K562 (cell line): ENCODE measurements around the gene MMP28. TPM values are rescaled to one million over a fixed set of nuclear protein-coding genes. Genes with fewer than 3 reads are reported as not detected.

ENCODE experiments used
- ATAC-seq: fragments of 200-7000 bp; cut with Tn5 transposase; 3 replicates; pipeline ENCODE4 v1.9.1; 2020; ENCODE audit warnings: moderate library complexity
- BruUV-seq: library from RNA; stranded (reverse); fragments of 400-500 nt; replicated peaks from 2 replicates; lab custom pipeline; 2021; lab: Mats Ljungman, UMichigan
- CTCF ChIA-PET: fragments of 300-600 bp; formaldehyde crosslinking; extraction: SDS; loops from one replicate; lab custom pipeline; 2021; ENCODE audit warnings: low intra/inter-chr PET ratio; lab: Yijun Ruan, JAX
- POLR2A ChIA-PET: fragments of 300-600, 350-650 bp; sonication (Branson Sonifier 250); formaldehyde crosslinking; extraction: SDS; loops from one replicate; lab custom pipeline; 2021; ENCODE audit warnings: antibody characterized with exemption, inconsistent platforms; lab: Yijun Ruan, JAX
- DNase-seq, 4 experiments: peaks; one replicate each; pipeline versions ENCODE4 v3.0.0 to v3.0.0-alpha.2; 2011 to 2018; ENCODE audit warnings: low spot score in 3 of 4, mixed read lengths in 3 of 4; ENCODE audit errors: extremely low read depth in 1 of 4
- FAIRE-seq: peaks from 2 replicates; lab custom pipeline; 2011; peaks lifted over from hg19 to GRCh38; lab: Jason Lieb, UNC
- H2AFZ ChIP-seq: 2 replicates; pipeline ENCODE4 v1.6.0; 2011; ENCODE audit warnings: low read depth, low read length, control low read depth, inconsistent platforms
- H3K27ac ChIP-seq: fragments of 200-600 bp; 3 replicates; pipeline ENCODE4 v1.8.0; 2011; ENCODE audit warnings: low read depth, mild to moderate bottlenecking, control low read depth, inconsistent platforms, low read length, moderate library complexity, mixed read lengths; ENCODE audit errors: extremely low read depth
- H3K27me3 ChIP-seq, 2 experiments: fragments of 300-600 bp in 1 of 2; 2 replicates in 1 of 2; 3 replicates in 1 of 2; pipeline versions ENCODE4 v1.6.0 to v1.8.0; 2011; ENCODE audit warnings: inconsistent platforms in 2 of 2, low read length in 2 of 2, mild to moderate bottlenecking in 1 of 2, mixed read lengths in 1 of 2, moderate library complexity in 1 of 2; ENCODE audit not compliant: control insufficient read depth in 2 of 2, insufficient read depth in 2 of 2
- H3K36me3 ChIP-seq: fragments of 300-600 bp; 3 replicates; pipeline ENCODE4 v1.8.0; 2011; ENCODE audit warnings: mild to moderate bottlenecking, low read length, inconsistent platforms; ENCODE audit not compliant: control insufficient read depth, insufficient read depth
- H3K4me1 ChIP-seq, 2 experiments: fragments of 200-600 bp in 1 of 2; replicated peaks in 1 of 2; 2 replicates in 1 of 2; 3 replicates in 1 of 2; pipeline versions ENCODE4 v1.5.1 to v1.8.0; 2011; ENCODE audit warnings: inconsistent platforms in 2 of 2, low read length in 2 of 2, mild to moderate bottlenecking in 1 of 2, mixed read lengths in 1 of 2, moderate library complexity in 1 of 2; ENCODE audit not compliant: control insufficient read depth in 2 of 2, insufficient read depth in 2 of 2
- H3K4me2 ChIP-seq: 2 replicates; pipeline ENCODE4 v1.6.1; 2011; ENCODE audit warnings: low read length, control low read depth, inconsistent platforms, mixed read lengths; ENCODE audit not compliant: insufficient read depth
- H3K4me3 ChIP-seq: fragments of 200-600 bp; sonication (generic), shearing (Covaris generic); 2 replicates; pipeline ENCODE4 v1.5.1; 2016; ENCODE audit warnings: control low read depth, inconsistent platforms
- H3K79me2 ChIP-seq: fragments of 200-600 bp; 3 replicates; pipeline ENCODE4 v1.8.0; 2011; ENCODE audit warnings: low read length, inconsistent platforms; ENCODE audit not compliant: control insufficient read depth, insufficient read depth
- H3K9ac ChIP-seq, 2 experiments: 2 replicates each; pipeline versions ENCODE4 v1.6.0 to v1.6.1; 2011; ENCODE audit warnings: low read depth in 2 of 2, low read length in 2 of 2, control low read depth in 1 of 2, inconsistent platforms in 1 of 2, mild to moderate bottlenecking in 1 of 2, mixed read lengths in 1 of 2; ENCODE audit not compliant: insufficient read depth in 1 of 2
- H3K9me1 ChIP-seq: one replicate; pipeline ENCODE4 v1.6.0; 2011; ENCODE audit warnings: inconsistent platforms, mild to moderate bottlenecking, low read length, moderate library complexity; ENCODE audit not compliant: control insufficient read depth, insufficient read depth
- H3K9me3 ChIP-seq: replicated peaks from 2 replicates; pipeline ENCODE4 v1.5.1; 2011; ENCODE audit warnings: low read depth, low read length, inconsistent platforms; ENCODE audit not compliant: control insufficient read depth, insufficient read depth
- H4K20me1 ChIP-seq: replicated peaks from 2 replicates; pipeline ENCODE4 v1.6.1; 2011; ENCODE audit warnings: low read length, inconsistent platforms, mixed read lengths; ENCODE audit not compliant: control insufficient read depth, insufficient read depth
- ARID1B ChIP-seq: fragments of 450-650 bp; IDR thresholded peaks from 2 replicates; pipeline ENCODE4 v1.6.1; 2016; ENCODE audit warnings: antibody characterized with exemption, mild to moderate bottlenecking, inconsistent platforms
- GATAD2A ChIP-seq: fragments of 450-650 bp; IDR thresholded peaks from 2 replicates; pipeline ENCODE4 v1.6.1; 2017
- NRF1 ChIP-seq, 2 experiments: fragments of 450-650 bp; IDR thresholded peaks in 1 of 2; conservative IDR thresholded peaks in 1 of 2; 2 replicates each; pipeline ENCODE4 v1.6.1; 2014; ENCODE audit warnings: mild to moderate bottlenecking in 2 of 2
- POLR2H ChIP-seq: IDR thresholded peaks from 2 replicates; pipeline ENCODE4 v1.6.1; 2016; ENCODE audit warnings: missing genetic modification characterization, low read depth, mild to moderate bottlenecking, control low read depth, missing compliant biosample characterization, moderate library complexity
- PTRF ChIP-seq: fragments of 450-650 bp; IDR thresholded peaks from 2 replicates; pipeline ENCODE4 v1.6.1; 2016; ENCODE audit warnings: mild to moderate bottlenecking, missing genetic modification characterization, missing compliant biosample characterization
- RBBP5 ChIP-seq: fragments of 200-600 bp; sonication (generic); IDR thresholded peaks from 2 replicates; pipeline ENCODE4 v1.6.1; 2012; ENCODE audit warnings: borderline replicate concordance, mild to moderate bottlenecking, low read length, control low read depth, inconsistent platforms; ENCODE audit not compliant: insufficient read depth, poor library complexity, severe bottlenecking
- RBM15 ChIP-seq: fragments of 200-400 bp; formaldehyde crosslinking; IDR thresholded peaks from 2 replicates; pipeline ENCODE4 v1.6.1; 2018; ENCODE audit warnings: mild to moderate bottlenecking, low read length, moderate library complexity; ENCODE audit not compliant: insufficient read depth
- RBM25 ChIP-seq: fragments of 200-400 bp; formaldehyde crosslinking; IDR thresholded peaks from 2 replicates; pipeline ENCODE4 v1.6.1; 2018; ENCODE audit warnings: low read length, low read depth, moderate library complexity; ENCODE audit not compliant: severe bottlenecking
- ZBTB7A ChIP-seq: IDR thresholded peaks from 2 replicates; pipeline ENCODE4 v1.6.1; 2011; ENCODE audit warnings: low read depth, mild to moderate bottlenecking, low read length, moderate library complexity, borderline replicate concordance; ENCODE audit not compliant: control insufficient read depth
- ZFPM2 ChIP-seq: fragments of 250-450 bp; sonication (Bioruptor Pico); IDR thresholded peaks from 2 replicates; pipeline ENCODE4 v1.5.1; 2022; ENCODE audit warnings: mild to moderate bottlenecking
- ZNF668 ChIP-seq: fragments of 250-450 bp; sonication (Bioruptor Pico); IDR thresholded peaks from 2 replicates; pipeline ENCODE4 v1.8.0; 2022; ENCODE audit warnings: mild to moderate bottlenecking, inconsistent platforms
- WGBS: fragments of 100-300 bp; shearing (Covaris generic); methylation state at CpG from one replicate; pipeline ENCODE4 v1.1.6; 2016; ENCODE audit warnings: low coverage, mixed read lengths; ENCODE audit not compliant: insufficient coverage; ENCODE audit errors: missing lambda C conversion rate; 5-methylcytosine and 5-hydroxymethylcytosine counted together
- in situ Hi-C: fragments of 300-500 bp; cut with MboI; formaldehyde crosslinking; loops from 4 replicates; pipeline ENCODE4 v1.15.0; 2018; ENCODE audit warnings: inconsistent platforms, mixed read lengths
- intact Hi-C: fragments of 100-400 bp; cut with micrococcal nuclease; formaldehyde crosslinking; loops from 2 replicates; pipeline ENCODE4 v1.14.2; 2022
- polyA plus RNA-seq, 8 experiments: library from polyadenylated mRNA; depleted of rRNA in 4 of 8; stranded (reverse) in 5 of 8; unstranded in 3 of 8; fragments of >200 nt; fragmentation: Nextera tagmentation in 2 of 8; fragmentation: Illumina TruSeq in 1 of 8; extraction: Ambion mirVana in 2 of 8; extraction: Trizol in 1 of 8; gene quantifications; 2 replicates each; pipeline versions ENCODE4 v1.2.1 to v1.2.3, GENCODE V29; 2011 to 2014; ENCODE audit warnings: inconsistent platforms in 1 of 8, missing spikeins in 1 of 8
- total RNA-seq, 7 experiments: library from RNA; depleted of rRNA in 6 of 7; stranded (reverse); fragments of >200 nt in 6 of 7; fragmentation: Illumina TruSeq in 2 of 7; extraction: Trizol in 2 of 7; gene quantifications; 2 replicates each; pipeline versions ENCODE4 v1.2.1 to v1.2.3, GENCODE V29; 2011 to 2021; ENCODE audit warnings: low replicate concordance in 1 of 7
- TF ChIP-seq, protein P1 (sequence below): sonication (generic); formaldehyde crosslinking; IDR thresholded peaks from 2 replicates; pipeline ENCODE4 v1.8.1; 2022; ENCODE audit warnings: missing genetic modification reagents
- TF ChIP-seq, protein P2 (sequence below): fragments of 450-650 bp; formaldehyde crosslinking; IDR thresholded peaks from 2 replicates; pipeline ENCODE4 v1.4.0; 2020; ENCODE audit warnings: mild to moderate bottlenecking, moderate library complexity
- TF ChIP-seq, protein P3 (sequence below): fragments of 250-450 bp; sonication (Bioruptor Pico); IDR thresholded peaks from 2 replicates; pipeline ENCODE4 v1.9.0; 2021; ENCODE audit warnings: mild to moderate bottlenecking
- TF ChIP-seq, protein P4 (sequence below): sonication (generic); formaldehyde crosslinking; IDR thresholded peaks from 2 replicates; pipeline ENCODE4 v1.8.1; 2022; ENCODE audit warnings: missing genetic modification reagents
- TF ChIP-seq, protein P5 (sequence below): sonication (generic); formaldehyde crosslinking; IDR thresholded peaks from 2 replicates; pipeline ENCODE4 v1.9.0; 2022; ENCODE audit warnings: mild to moderate bottlenecking, missing genetic modification reagents

Gene MMP28
- total and polyA plus RNA-seq, 9 of the 15 experiments (the other 6 are each of a cell fraction or from before 2014, with no cell fraction given) = not detected

DNA sequence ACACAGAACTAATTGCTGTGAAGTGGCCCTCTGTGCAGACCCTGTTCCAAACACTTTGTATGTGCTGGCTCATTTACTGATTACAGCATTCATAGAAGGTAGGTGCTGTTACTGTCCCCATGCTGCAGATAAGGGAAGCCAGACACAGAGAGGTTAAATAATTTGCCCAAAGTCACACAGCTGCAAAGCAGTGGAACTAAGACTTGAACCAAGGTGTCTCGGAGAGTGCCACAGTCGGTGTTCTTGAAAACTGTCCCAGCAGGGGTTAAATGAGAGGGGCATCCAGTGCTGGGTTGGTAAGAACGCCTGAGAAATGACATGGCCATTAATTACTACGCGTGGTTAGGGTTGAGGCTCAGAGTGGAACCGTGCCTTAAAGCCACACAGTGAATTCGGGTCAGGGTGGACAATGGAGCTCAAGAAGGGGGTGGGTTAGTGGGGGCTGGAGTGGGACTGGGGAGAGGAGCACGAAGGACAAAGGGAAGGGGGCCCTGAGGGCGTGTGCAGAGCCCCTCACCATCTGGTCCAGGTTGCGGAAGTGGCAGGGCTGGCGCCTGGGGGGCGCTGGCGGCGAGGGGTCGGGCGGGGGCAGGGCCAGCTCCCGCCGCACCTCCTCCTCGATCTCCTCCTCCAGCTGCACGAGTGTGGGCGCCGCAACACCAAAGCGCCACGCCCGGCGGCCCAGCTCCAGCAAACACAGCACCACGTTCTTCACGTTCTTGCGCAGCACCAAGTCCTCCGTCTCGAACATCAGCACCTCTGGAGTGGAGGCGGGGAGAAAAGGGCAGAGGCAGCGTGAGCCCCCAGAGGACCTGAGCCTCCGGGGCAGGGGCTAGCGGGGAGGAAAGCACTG is 45.7 kb downstream of the MMP28 start:
- Histone ChIP-seq H3K9me3 (no peaks in the 10 kb centered on the region), H3K4me1 (peaks cover 11 to 25% of the 10 kb centered on the region in 2 experiments; a peak in 4 of 5 replicates), H2AFZ (peak overlapping the region; percentile 68), H3K27ac (no peak overlapping the region), H3K36me3 (no peaks in the 10 kb centered on the region), H3K9ac (peak overlapping the region in 1 of 2 experiments; percentile 70; a peak in 2 of 4 replicates), H3K4me3 (0 out of 2 replicates have a peak overlapping the region, but pooled peaks have one; percentile 8), H3K79me2 (no peaks in the 10 kb centered on the region), H4K20me1 (peaks cover 12% of the 10 kb centered on the region; the same call in 1 of the 2 replicates), H3K4me2 (peak overlapping the region; percentile 61), H3K27me3 (peaks cover 10 to 64% of the 10 kb centered on the region in 2 experiments; a peak in 4 of 5 replicates), H3K9me1 (no peaks in the 10 kb centered on the region)
- intact Hi-C loops = loop anchor here (5.0 kb wide), 1 partner anchor 212 kb away; the partner anchor contains the start of gene SLFN12L
- in situ Hi-C loops = loop anchor here (5.0 to 25.0 kb wide), 5 partner anchors 192 to 1312 kb away; partner anchors contain the start of genes NLE1 and UNC45B
- WGBS = 9% methylated on average over 15 of the region's 35 CpGs
- ChIA-PET POLR2A (interaction anchor here (0.6 to 1.0 kb wide), 6 partner anchors 11 to 194 kb away, joined by 3 read pairs; partner anchors contain the start of gene C17orf50), CTCF (no interaction called here)
- peak; percentile 37 to 73 (median 60) for DNase-seq
- peak; percentile 25 for ATAC-seq
- BruUV-seq = no TSS peak
- FAIRE-seq = no peak
- TF ChIP-seq, protein P1, sequence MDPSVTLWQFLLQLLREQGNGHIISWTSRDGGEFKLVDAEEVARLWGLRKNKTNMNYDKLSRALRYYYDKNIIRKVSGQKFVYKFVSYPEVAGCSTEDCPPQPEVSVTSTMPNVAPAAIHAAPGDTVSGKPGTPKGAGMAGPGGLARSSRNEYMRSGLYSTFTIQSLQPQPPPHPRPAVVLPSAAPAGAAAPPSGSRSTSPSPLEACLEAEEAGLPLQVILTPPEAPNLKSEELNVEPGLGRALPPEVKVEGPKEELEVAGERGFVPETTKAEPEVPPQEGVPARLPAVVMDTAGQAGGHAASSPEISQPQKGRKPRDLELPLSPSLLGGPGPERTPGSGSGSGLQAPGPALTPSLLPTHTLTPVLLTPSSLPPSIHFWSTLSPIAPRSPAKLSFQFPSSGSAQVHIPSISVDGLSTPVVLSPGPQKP (CRISPR knock-in tag) = no peak
- TF ChIP-seq POLR2H (tag) = no peak
- TF ChIP-seq ZBTB7A = peak; percentile 36; the same call in 1 of the 2 replicates
- no peak for TF ChIP-seq RBM15
- TF ChIP-seq GATAD2A = no peak
- TF ChIP-seq PTRF = no peak
- TF ChIP-seq, protein P2, sequence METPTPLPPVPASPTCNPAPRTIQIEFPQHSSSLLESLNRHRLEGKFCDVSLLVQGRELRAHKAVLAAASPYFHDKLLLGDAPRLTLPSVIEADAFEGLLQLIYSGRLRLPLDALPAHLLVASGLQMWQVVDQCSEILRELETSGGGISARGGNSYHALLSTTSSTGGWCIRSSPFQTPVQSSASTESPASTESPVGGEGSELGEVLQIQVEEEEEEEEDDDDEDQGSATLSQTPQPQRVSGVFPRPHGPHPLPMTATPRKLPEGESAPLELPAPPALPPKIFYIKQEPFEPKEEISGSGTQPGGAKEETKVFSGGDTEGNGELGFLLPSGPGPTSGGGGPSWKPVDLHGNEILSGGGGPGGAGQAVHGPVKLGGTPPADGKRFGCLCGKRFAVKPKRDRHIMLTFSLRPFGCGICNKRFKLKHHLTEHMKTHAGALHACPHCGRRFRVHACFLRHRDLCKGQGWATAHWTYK = no peak
- TF ChIP-seq ZNF668 (CRISPR knock-in tag) = no peak
- no peak for TF ChIP-seq ZFPM2 (CRISPR knock-in tag)
- TF ChIP-seq RBBP5 = no peak
- peak; percentile 48 to 63; a peak in 3 of 4 replicates for TF ChIP-seq NRF1 (conservative IDR thresholded peaks at IDR 0.05 in 1 of 2, IDR thresholded peaks at IDR 0.05 in 1 of 2)
- TF ChIP-seq, protein P3, sequence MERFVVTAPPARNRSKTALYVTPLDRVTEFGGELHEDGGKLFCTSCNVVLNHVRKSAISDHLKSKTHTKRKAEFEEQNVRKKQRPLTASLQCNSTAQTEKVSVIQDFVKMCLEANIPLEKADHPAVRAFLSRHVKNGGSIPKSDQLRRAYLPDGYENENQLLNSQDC (CRISPR knock-in tag) = no peak
- TF ChIP-seq RBM25 = peak; percentile 37
- no peak for TF ChIP-seq ARID1B
- TF ChIP-seq, protein P4, sequence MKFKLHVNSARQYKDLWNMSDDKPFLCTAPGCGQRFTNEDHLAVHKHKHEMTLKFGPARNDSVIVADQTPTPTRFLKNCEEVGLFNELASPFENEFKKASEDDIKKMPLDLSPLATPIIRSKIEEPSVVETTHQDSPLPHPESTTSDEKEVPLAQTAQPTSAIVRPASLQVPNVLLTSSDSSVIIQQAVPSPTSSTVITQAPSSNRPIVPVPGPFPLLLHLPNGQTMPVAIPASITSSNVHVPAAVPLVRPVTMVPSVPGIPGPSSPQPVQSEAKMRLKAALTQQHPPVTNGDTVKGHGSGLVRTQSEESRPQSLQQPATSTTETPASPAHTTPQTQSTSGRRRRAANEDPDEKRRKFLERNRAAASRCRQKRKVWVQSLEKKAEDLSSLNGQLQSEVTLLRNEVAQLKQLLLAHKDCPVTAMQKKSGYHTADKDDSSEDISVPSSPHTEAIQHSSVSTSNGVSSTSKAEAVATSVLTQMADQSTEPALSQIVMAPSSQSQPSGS (CRISPR knock-in tag) = no peak
- TF ChIP-seq, protein P5, sequence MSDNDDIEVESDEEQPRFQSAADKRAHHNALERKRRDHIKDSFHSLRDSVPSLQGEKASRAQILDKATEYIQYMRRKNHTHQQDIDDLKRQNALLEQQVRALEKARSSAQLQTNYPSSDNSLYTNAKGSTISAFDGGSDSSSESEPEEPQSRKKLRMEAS (CRISPR knock-in tag) = no peak
